ENCODE measurements around the gene TERC.

Gene TERC

GRCh38 chr3:169772305-169772896 lies 7.5 kb upstream of the TERC start:
- H3K4me1 ChIP-seq (ENCODE audit: control insufficient read depth, insufficient read depth, low read length, poor library complexity, severe bottlenecking): peaks cover 14% of the 10 kb centered on the region
- H3K4me3 ChIP-seq (ENCODE audit: insufficient read depth, low read depth, low read length, poor library complexity, severe bottlenecking): peak overlapping the region; percentile 72
- no peaks in the 10 kb centered on the region for H3K27me3 ChIP-seq (replicated peaks; ENCODE audit: control insufficient read depth, insufficient read depth, low read length, poor library complexity, severe bottlenecking)
- H3K27ac ChIP-seq (ENCODE audit: insufficient read depth, low read length, poor library complexity, severe bottlenecking): peak overlapping the region; percentile 99
- H3K9me3 ChIP-seq (ENCODE audit: control insufficient read depth, low read length): no peaks in the 10 kb centered on the region
- peak in 1 of 3 donors; percentile 48 for DNase-seq
- peaks cover 14% of the 10 kb centered on the region for H3K36me3 ChIP-seq (ENCODE audit: control insufficient read depth, insufficient read depth, low read length)

- H3K4me1 ChIP-seq (ENCODE audit: control insufficient read depth, insufficient read depth, low read length, poor library complexity, severe bottlenecking): peaks cover 14% of the 10 kb centered on the region
- peak; percentile 38 to 60 (median 50) for DNase-seq
- peak overlapping the region; percentile 72 for H3K4me3 ChIP-seq (ENCODE audit: insufficient read depth, low read depth, low read length, poor library complexity, severe bottlenecking)
- H3K9me3 ChIP-seq (ENCODE audit: control insufficient read depth, low read length): no peaks in the 10 kb centered on the region
- H3K27me3 ChIP-seq (replicated peaks; ENCODE audit: control insufficient read depth, insufficient read depth, low read length, poor library complexity, severe bottlenecking): no peaks in the 10 kb centered on the region
- H3K27ac ChIP-seq (ENCODE audit: insufficient read depth, low read length, poor library complexity, severe bottlenecking): peak overlapping the region; percentile 99
- H3K36me3 ChIP-seq (ENCODE audit: control insufficient read depth, insufficient read depth, low read length): peaks cover 10% of the 10 kb centered on the region
Observed at GRCh38 chr3:169771497-169772304, 6.8 kb upstream of the TERC start.

DNA sequence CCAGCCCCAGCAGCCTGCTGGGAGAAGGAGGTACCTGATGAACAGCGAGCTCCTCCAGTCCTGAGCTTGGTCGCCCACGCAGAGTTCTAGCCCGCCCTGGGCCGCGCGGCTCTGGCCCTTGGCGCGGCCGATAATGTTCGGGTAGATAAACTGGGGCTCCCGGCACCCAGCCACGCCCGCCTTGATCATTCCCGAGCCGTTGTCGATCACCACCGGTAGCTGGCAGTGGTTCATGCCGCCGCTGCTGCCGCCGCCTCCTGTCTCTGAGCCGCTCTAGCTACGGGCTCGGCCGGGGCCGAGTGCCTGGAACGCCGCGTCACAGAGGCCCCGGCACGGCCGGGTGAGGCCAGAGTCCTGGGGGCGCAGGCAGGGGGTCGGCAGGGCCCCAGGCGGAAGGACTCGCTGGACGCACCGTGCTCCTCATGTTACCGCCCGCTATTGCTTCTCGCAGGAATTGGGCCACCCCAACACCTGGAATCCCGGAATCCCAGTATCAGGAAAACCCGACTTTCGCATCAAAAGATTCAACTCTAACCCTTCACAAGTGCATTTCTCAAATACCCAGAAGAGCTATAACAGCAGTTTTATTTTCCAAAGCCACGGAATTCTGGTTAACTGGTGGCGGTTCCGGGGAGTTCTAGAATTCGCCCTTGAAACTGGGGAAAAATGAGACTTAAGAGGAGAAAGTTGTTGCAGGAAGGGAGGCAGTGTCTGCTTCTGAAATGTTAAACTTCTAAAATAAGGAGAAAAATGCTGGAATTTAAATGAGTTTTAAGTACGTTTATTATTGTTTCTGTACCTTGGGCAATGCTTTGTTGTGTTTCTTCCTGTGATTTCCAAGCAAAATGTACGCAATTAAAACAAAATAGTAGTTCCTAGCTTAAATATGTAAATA lies 4.7 kb upstream of the TERC start, which contains the start of gene ACTRT3:
ACTRT3 (minus strand) TSS at position 275 of the 895 bp plus-strand sequence; CDS start at position 234, 41 bp downstream.
- Histone ChIP-seq H3K36me3 (ENCODE audit: control insufficient read depth, insufficient read depth, low read length) (no peaks in the 10 kb centered on the region), H3K4me3 (ENCODE audit: insufficient read depth, low read depth, low read length, poor library complexity, severe bottlenecking) (peak within 1 kb of the TSS; percentile 74), H3K27me3 (replicated peaks; ENCODE audit: control insufficient read depth, insufficient read depth, low read length, poor library complexity, severe bottlenecking) (no peaks in the 10 kb centered on the region), H3K27ac (ENCODE audit: insufficient read depth, low read length, poor library complexity, severe bottlenecking) (peak within 1 kb of the TSS; percentile 64), H3K9me3 (ENCODE audit: control insufficient read depth, low read length) (no peaks in the 10 kb centered on the region), H3K4me1 (ENCODE audit: control insufficient read depth, insufficient read depth, low read length, poor library complexity, severe bottlenecking) (peaks cover 8% of the 10 kb centered on the region)
- peak; percentile 36 to 50 (median 43) for DNase-seq

DNA sequence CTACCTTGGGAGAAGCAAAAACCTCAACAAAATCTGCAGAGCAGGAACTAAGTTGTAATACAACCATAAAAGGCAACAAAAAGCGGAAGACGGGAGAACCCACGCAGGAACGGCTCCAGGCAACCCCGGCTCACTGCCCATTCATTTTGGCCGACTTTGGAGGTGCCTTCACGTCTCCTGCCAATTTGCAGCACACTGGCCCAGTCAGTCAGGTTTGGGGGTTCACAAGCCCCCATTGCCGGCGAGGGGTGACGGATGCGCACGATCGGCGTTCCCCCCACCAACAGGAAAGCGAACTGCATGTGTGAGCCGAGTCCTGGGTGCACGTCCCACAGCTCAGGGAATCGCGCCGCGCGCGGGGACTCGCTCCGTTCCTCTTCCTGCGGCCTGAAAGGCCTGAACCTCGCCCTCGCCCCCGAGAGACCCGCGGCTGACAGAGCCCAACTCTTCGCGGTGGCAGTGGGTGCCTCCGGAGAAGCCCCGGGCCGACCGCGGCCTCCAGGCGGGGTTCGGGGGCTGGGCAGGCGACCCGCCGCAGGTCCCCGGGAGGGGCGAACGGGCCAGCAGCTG lies 463 bp downstream of the TERC start:
- H3K4me1 ChIP-seq (ENCODE audit: control insufficient read depth, insufficient read depth, low read length, poor library complexity, severe bottlenecking): peaks cover 3% of the 10 kb centered on the region
- H3K27ac ChIP-seq (ENCODE audit: insufficient read depth, low read length, poor library complexity, severe bottlenecking): peak overlapping the region; percentile 94
- peak overlapping the region; percentile 93 for H3K4me3 ChIP-seq (ENCODE audit: insufficient read depth, low read depth, low read length, poor library complexity, severe bottlenecking)
- H3K36me3 ChIP-seq (ENCODE audit: control insufficient read depth, insufficient read depth, low read length): no peaks in the 10 kb centered on the region
- DNase-seq: peak; percentile 32 to 43 (median 38)
- H3K9me3 ChIP-seq (ENCODE audit: control insufficient read depth, low read length): no peaks in the 10 kb centered on the region
- no peaks in the 10 kb centered on the region for H3K27me3 ChIP-seq (replicated peaks; ENCODE audit: control insufficient read depth, insufficient read depth, low read length, poor library complexity, severe bottlenecking)

DNA sequence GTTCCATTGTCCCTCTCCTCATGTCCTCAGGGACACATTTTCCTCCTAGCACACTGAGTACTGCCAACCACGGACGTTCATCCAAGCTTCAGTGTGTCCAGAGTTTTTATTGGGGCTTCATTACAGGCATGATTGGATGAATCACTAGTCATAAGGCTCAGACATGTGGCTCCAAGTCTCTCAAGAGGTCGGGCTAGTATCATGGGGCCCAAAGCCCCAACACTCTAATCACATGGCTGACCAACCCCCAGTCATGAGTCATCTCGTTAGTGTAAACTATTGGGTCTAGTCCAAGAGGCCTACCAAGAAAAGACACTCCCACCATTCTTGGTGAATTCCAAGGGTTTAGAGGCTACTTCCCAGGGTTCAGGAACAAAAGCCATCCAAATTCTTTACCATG lies 4.4 kb downstream of the TERC start:
- Histone ChIP-seq H3K27me3 (replicated peaks; ENCODE audit: control insufficient read depth, insufficient read depth, low read length, poor library complexity, severe bottlenecking) (no peaks in the 10 kb centered on the region), H3K4me1 (ENCODE audit: control insufficient read depth, insufficient read depth, low read length, poor library complexity, severe bottlenecking) (peaks cover 14% of the 10 kb centered on the region), H3K4me3 (ENCODE audit: insufficient read depth, low read depth, low read length, poor library complexity, severe bottlenecking) (no peak overlapping the region), H3K9me3 (ENCODE audit: control insufficient read depth, low read length) (no peaks in the 10 kb centered on the region), H3K27ac (ENCODE audit: insufficient read depth, low read length, poor library complexity, severe bottlenecking) (no peak overlapping the region), H3K36me3 (ENCODE audit: control insufficient read depth, insufficient read depth, low read length) (no peaks in the 10 kb centered on the region)
- DNase-seq: no peak

DNA sequence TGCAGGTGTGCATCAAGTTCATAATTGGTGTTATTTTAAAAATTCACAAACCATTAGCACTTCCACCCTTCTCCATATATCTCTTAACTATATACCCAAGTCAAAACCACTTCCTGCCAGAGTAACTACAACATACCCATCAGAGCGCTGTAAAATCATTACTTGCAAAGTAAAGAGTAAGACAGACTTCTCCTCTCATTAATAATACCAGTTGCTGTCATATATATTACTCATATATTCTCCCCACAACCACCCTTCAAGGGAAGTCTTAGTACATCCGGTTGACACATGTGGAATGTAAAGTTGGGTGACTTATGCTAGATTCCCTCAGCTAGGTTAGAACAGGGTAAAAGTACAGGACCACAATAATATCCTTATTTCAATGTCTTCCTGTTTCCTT lies 5.6 kb downstream of the TERC start:
- DNase-seq: no peak
- no peak overlapping the region for H3K4me3 ChIP-seq (ENCODE audit: insufficient read depth, low read depth, low read length, poor library complexity, severe bottlenecking)
- H3K36me3 ChIP-seq (ENCODE audit: control insufficient read depth, insufficient read depth, low read length): no peaks in the 10 kb centered on the region
- no peaks in the 10 kb centered on the region for H3K9me3 ChIP-seq (ENCODE audit: control insufficient read depth, low read length)
- no peak overlapping the region for H3K27ac ChIP-seq (ENCODE audit: insufficient read depth, low read length, poor library complexity, severe bottlenecking)
- peaks cover 14% of the 10 kb centered on the region for H3K4me1 ChIP-seq (ENCODE audit: control insufficient read depth, insufficient read depth, low read length, poor library complexity, severe bottlenecking)
- H3K27me3 ChIP-seq (replicated peaks; ENCODE audit: control insufficient read depth, insufficient read depth, low read length, poor library complexity, severe bottlenecking): no peaks in the 10 kb centered on the region

DNA sequence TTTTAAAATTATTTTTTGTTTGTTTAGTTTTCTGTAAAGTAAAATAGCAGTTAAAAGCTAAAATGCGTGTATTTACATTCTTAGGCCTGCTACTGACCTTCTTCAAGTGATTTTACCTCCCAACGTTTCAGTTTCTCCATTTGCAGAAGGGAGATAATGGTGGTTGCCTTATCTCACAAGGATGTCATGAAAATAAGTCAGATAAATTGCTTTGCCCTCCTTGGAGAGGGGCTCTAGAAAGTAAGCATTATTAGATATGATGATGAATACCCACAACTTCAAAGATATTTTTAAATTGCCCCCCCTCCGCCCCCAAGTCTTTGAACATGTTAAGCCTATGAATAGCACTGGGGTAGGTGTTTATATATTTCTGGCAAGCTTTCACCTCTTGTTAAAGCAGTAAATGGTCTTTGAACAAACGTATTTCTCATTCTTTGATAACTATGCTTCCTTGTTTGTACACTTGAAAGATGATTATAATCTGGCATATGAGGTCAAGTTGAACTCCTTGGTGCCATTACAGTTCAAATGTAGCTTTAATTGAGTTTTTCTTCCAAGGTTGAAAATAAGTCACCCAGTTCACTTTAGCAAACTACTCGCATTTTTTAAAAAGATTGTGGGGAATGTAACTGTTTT lies 6.4 kb downstream of the TERC start:
- Histone ChIP-seq H3K9me3 (ENCODE audit: control insufficient read depth, low read length) (no peaks in the 10 kb centered on the region), H3K4me3 (ENCODE audit: insufficient read depth, low read depth, low read length, poor library complexity, severe bottlenecking) (no peak overlapping the region), H3K36me3 (ENCODE audit: control insufficient read depth, insufficient read depth, low read length) (no peaks in the 10 kb centered on the region), H3K4me1 (ENCODE audit: control insufficient read depth, insufficient read depth, low read length, poor library complexity, severe bottlenecking) (peaks cover 14% of the 10 kb centered on the region), H3K27ac (ENCODE audit: insufficient read depth, low read length, poor library complexity, severe bottlenecking) (no peak overlapping the region), H3K27me3 (replicated peaks; ENCODE audit: control insufficient read depth, insufficient read depth, low read length, poor library complexity, severe bottlenecking) (no peaks in the 10 kb centered on the region)
- DNase-seq: no peak

GRCh38 chr3:169755488-169755887 lies 9.4 kb downstream of the TERC start:
- no peak overlapping the region for H3K27ac ChIP-seq (ENCODE audit: insufficient read depth, low read length, poor library complexity, severe bottlenecking)
- no peak for DNase-seq
- no peaks in the 10 kb centered on the region for H3K9me3 ChIP-seq (ENCODE audit: control insufficient read depth, low read length)

DNA sequence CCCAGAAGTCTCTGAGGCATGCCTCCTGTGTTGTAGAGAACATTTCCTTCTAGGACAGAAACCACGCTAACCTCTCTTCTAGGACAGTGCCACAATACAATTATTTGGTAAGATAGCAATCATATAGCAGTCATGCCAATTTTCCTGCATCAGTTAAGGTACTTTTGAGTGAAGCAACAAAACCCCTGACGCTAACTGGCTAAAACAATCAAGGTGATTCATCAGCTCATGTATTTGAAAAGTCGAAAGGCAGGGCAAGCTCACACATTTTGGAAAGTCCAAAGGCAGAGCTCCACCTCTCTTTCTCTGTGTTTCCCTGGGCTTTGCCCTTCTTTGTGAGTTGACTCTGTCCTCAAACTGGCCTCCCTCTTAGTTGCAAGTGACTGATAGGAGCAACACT lies 10.1 kb downstream of the TERC start:
- no peak overlapping the region for H3K27ac ChIP-seq (ENCODE audit: insufficient read depth, low read length, poor library complexity, severe bottlenecking)

More at GRCh38 chr3:169755488-169755887, 9.4 kb downstream of the TERC start:
- no peaks in the 10 kb centered on the region for H3K36me3 ChIP-seq (ENCODE audit: control insufficient read depth, insufficient read depth, low read length)
- H3K27me3 ChIP-seq (replicated peaks; ENCODE audit: control insufficient read depth, insufficient read depth, low read length, poor library complexity, severe bottlenecking): no peaks in the 10 kb centered on the region
- H3K4me3 ChIP-seq (ENCODE audit: insufficient read depth, low read depth, low read length, poor library complexity, severe bottlenecking): no peak overlapping the region
- peaks cover 14% of the 10 kb centered on the region for H3K4me1 ChIP-seq (ENCODE audit: control insufficient read depth, insufficient read depth, low read length, poor library complexity, severe bottlenecking)

More for the DNA sequence above, 10.1 kb downstream of the TERC start:
- Histone ChIP-seq H3K27me3 (replicated peaks; ENCODE audit: control insufficient read depth, insufficient read depth, low read length, poor library complexity, severe bottlenecking) (no peaks in the 10 kb centered on the region), H3K36me3 (ENCODE audit: control insufficient read depth, insufficient read depth, low read length) (no peaks in the 10 kb centered on the region), H3K4me1 (ENCODE audit: control insufficient read depth, insufficient read depth, low read length, poor library complexity, severe bottlenecking) (peaks cover 14% of the 10 kb centered on the region), H3K9me3 (ENCODE audit: control insufficient read depth, low read length) (no peaks in the 10 kb centered on the region), H3K4me3 (ENCODE audit: insufficient read depth, low read depth, low read length, poor library complexity, severe bottlenecking) (no peak overlapping the region)
- DNase-seq: no peak
